H9 (cell line): Measurements from ENCODE around the gene LIAS. TPM values are rescaled to one million over a fixed set of nuclear protein-coding genes. Genes with fewer than 3 reads are reported as not detected.

Experiments
- DNase-seq: peaks from one replicate; pipeline ENCODE4 v3.0.0-alpha.2; 2017
- H2AFZ ChIP-seq: one replicate; pipeline ENCODE4 v1.6.1; 2013; ENCODE audit warnings: mild to moderate bottlenecking, low read length, control low read depth, moderate library complexity
- H2AK5ac ChIP-seq: 2 replicates; pipeline ENCODE4 v1.6.1; 2013; ENCODE audit warnings: low read length, control low read depth, mixed read lengths; ENCODE audit not compliant: insufficient read length
- H2BK120ac ChIP-seq: one replicate; pipeline ENCODE4 v1.6.1; 2013; ENCODE audit warnings: low read depth, mild to moderate bottlenecking, low read length, control low read depth, inconsistent platforms; ENCODE audit not compliant: poor library complexity, severe bottlenecking
- H2BK12ac ChIP-seq: 2 replicates; pipeline ENCODE4 v1.6.1; 2013; ENCODE audit warnings: low read length, control low read depth, mixed read lengths, low read depth; ENCODE audit not compliant: insufficient read length
- H2BK15ac ChIP-seq: 2 replicates; pipeline ENCODE4 v1.6.1; 2013; ENCODE audit warnings: low read depth, low read length, control low read depth
- H2BK20ac ChIP-seq: one replicate; pipeline ENCODE4 v1.6.1; 2013; ENCODE audit warnings: low read depth, mild to moderate bottlenecking, low read length, control low read depth, inconsistent platforms; ENCODE audit not compliant: poor library complexity, severe bottlenecking
- H2BK5ac ChIP-seq: 2 replicates; pipeline ENCODE4 v1.6.1; 2013; ENCODE audit warnings: low read length, control low read depth, mixed read lengths; ENCODE audit not compliant: insufficient read length
- H3K14ac ChIP-seq: 2 replicates; pipeline ENCODE4 v1.6.1; 2013; ENCODE audit warnings: low read length, control low read depth; ENCODE audit not compliant: insufficient read depth
- H3K18ac ChIP-seq: 2 replicates; pipeline ENCODE4 v1.6.1; 2013; ENCODE audit warnings: low read depth, mild to moderate bottlenecking, mixed read lengths, low read length, control low read depth; ENCODE audit not compliant: insufficient read length
- H3K23ac ChIP-seq: 2 replicates; pipeline ENCODE4 v1.6.1; 2013; ENCODE audit warnings: low read length, control low read depth, mixed read lengths, low read depth; ENCODE audit not compliant: insufficient read length
- H3K23me2 ChIP-seq: 2 replicates; pipeline ENCODE4 v1.6.1; 2013; ENCODE audit warnings: low read depth, mild to moderate bottlenecking, mixed read lengths, low read length, control low read depth; ENCODE audit not compliant: insufficient read length, poor library complexity, severe bottlenecking
- H3K27ac ChIP-seq: 2 replicates; pipeline ENCODE4 v1.5.1; 2013; ENCODE audit warnings: low read length, control low read depth, mixed read lengths, low read depth; ENCODE audit not compliant: insufficient read length
- H3K27me3 ChIP-seq: 2 replicates; pipeline ENCODE4 v1.6.1; 2013; ENCODE audit warnings: low read length, control low read depth, inconsistent platforms; ENCODE audit not compliant: insufficient read depth
- H3K4ac ChIP-seq: 2 replicates; pipeline ENCODE4 v1.6.1; 2013; ENCODE audit warnings: low read depth, mild to moderate bottlenecking, control low read depth, inconsistent platforms, low read length, moderate library complexity
- H3K4me1 ChIP-seq: 2 replicates; pipeline ENCODE4 v1.6.1; 2013; ENCODE audit warnings: low read length, control low read depth, inconsistent platforms; ENCODE audit not compliant: insufficient read depth
- H3K4me2 ChIP-seq: 2 replicates; pipeline ENCODE4 v1.6.1; 2013; ENCODE audit warnings: low read length, control low read depth, mixed read lengths; ENCODE audit not compliant: insufficient read length, insufficient read depth
- H3K56ac ChIP-seq: 2 replicates; pipeline ENCODE4 v1.6.1; 2013; ENCODE audit warnings: low read depth, mild to moderate bottlenecking, mixed read lengths, low read length, control low read depth; ENCODE audit not compliant: insufficient read length
- H3K79me1 ChIP-seq: 2 replicates; pipeline ENCODE4 v1.6.1; 2013; ENCODE audit warnings: low read depth, mild to moderate bottlenecking, moderate library complexity, low read length, control low read depth, inconsistent platforms; ENCODE audit not compliant: insufficient read depth, poor library complexity, severe bottlenecking
- H3K79me2 ChIP-seq: 2 replicates; pipeline ENCODE4 v1.6.1; 2013; ENCODE audit warnings: low read length, control low read depth, inconsistent platforms; ENCODE audit not compliant: insufficient read depth
- H3K9ac ChIP-seq: 2 replicates; pipeline ENCODE4 v1.6.1; 2013; ENCODE audit warnings: low read length, control low read depth, mixed read lengths; ENCODE audit not compliant: insufficient read length; ENCODE audit errors: extremely low read depth
- H3K9me3 ChIP-seq: one replicate; pipeline ENCODE4 v1.6.1; 2013; ENCODE audit warnings: low read depth, low read length, inconsistent platforms; ENCODE audit not compliant: control insufficient read depth
- H3T11ph ChIP-seq: one replicate; pipeline ENCODE4 v1.6.1; 2013; ENCODE audit warnings: mild to moderate bottlenecking, low read length, control low read depth, inconsistent platforms
- H4K20me1 ChIP-seq: one replicate; pipeline ENCODE4 v1.6.1; 2013; ENCODE audit not compliant: control insufficient read depth, insufficient read length, insufficient read depth
- H4K5ac ChIP-seq: 2 replicates; pipeline ENCODE4 v1.6.1; 2013; ENCODE audit warnings: low read depth, mild to moderate bottlenecking, mixed read lengths, low read length, control low read depth; ENCODE audit not compliant: insufficient read length
- H4K8ac ChIP-seq: replicated peaks from 2 replicates; pipeline ENCODE4 v1.6.1; 2013; ENCODE audit warnings: low read length, control low read depth, mixed read lengths, low read depth; ENCODE audit not compliant: insufficient read length
- H4K91ac ChIP-seq: 2 replicates; pipeline ENCODE4 v1.6.1; 2013; ENCODE audit warnings: low read depth, mild to moderate bottlenecking, moderate library complexity, mixed read lengths, low read length, control low read depth; ENCODE audit not compliant: insufficient read length
- H3K27ac Mint-ChIP-seq, 3 experiments: 2 replicates in 2 of 3; 3 replicates in 1 of 3; pipeline ENCODE4 v1.8.0; 2020 to 2021; ENCODE audit warnings: mixed read lengths in 3 of 3, mild to moderate bottlenecking in 1 of 3, moderate library complexity in 1 of 3
- H3K27me3 Mint-ChIP-seq: 2 replicates; pipeline ENCODE4 v1.8.0; 2021; ENCODE audit warnings: low read depth, mild to moderate bottlenecking, moderate library complexity, mixed read lengths
- H3K36me3 Mint-ChIP-seq, 3 experiments: 2 replicates in 2 of 3; 3 replicates in 1 of 3; pipeline ENCODE4 v1.8.0; 2020 to 2021; ENCODE audit warnings: low read depth in 3 of 3, mixed read lengths in 3 of 3; ENCODE audit not compliant: insufficient read depth in 1 of 3
- H3K4me1 Mint-ChIP-seq, 2 experiments: 2 replicates each; pipeline ENCODE4 v1.8.0; 2020; ENCODE audit warnings: mixed read lengths in 2 of 2
- H3K4me3 Mint-ChIP-seq, 2 experiments: 2 replicates in 1 of 2; 3 replicates in 1 of 2; pipeline ENCODE4 v1.8.0; 2020 to 2021; ENCODE audit warnings: mild to moderate bottlenecking in 2 of 2, mixed read lengths in 2 of 2, moderate library complexity in 1 of 2
- H3K9me3 Mint-ChIP-seq, 2 experiments: 2 replicates in 1 of 2; 3 replicates in 1 of 2; pipeline ENCODE4 v1.8.0; 2020; ENCODE audit warnings: mild to moderate bottlenecking in 2 of 2, mixed read lengths in 2 of 2, moderate library complexity in 1 of 2
- CTCF ChIP-seq: fragments of 200-600 bp; sonication (generic); conservative IDR thresholded peaks from 3 replicates; pipeline ENCODE4 v1.8.0; 2021; ENCODE audit warnings: antibody characterized with exemption, mild to moderate bottlenecking
- WGBS: extraction: QIAGEN DNeasy Blood & Tissue Kit; methylation state at CpG from one replicate; pipeline ENCODE4 v1.1.7; 2013; ENCODE audit warnings: missing lambda C conversion rate, low lambda C conversion rate, mixed read lengths; ENCODE audit not compliant: insufficient read length; ENCODE audit errors: extremely low coverage; 5-methylcytosine and 5-hydroxymethylcytosine counted together
- total RNA-seq: library from RNA; stranded (reverse); gene quantifications from 2 replicates; pipeline ENCODE4 v1.2.1, GENCODE V29; 2021

Gene LIAS
- total RNA-seq, 1 experiment from 2014 or later, result 18.5 TPM

- Histone ChIP-seq H3K14ac (no peak overlapping the region; the same call in 1 of the 2 replicates), H3K79me1 (no peaks in the 10 kb centered on the region), H3K4me1 (no peaks in the 10 kb centered on the region)
These were observed 22.2 kb downstream of the LIAS start for GRCh38 chr4:39480902-39481695.

More at GRCh38 chr4:39480902-39481695, 22.2 kb downstream of the LIAS start:
- H3K36me3 Mint-ChIP-seq, result peaks cover 5 to 17% (median 9%) of the 10 kb centered on the region in 3 experiments
- H2BK12ac ChIP-seq, result no peak overlapping the region
- H3K56ac ChIP-seq, result no peak overlapping the region
- no peaks in the 10 kb centered on the region for H3K27me3 ChIP-seq
- no peak overlapping the region for H3K23ac ChIP-seq
- H3K23me2 ChIP-seq, result no peaks in the 10 kb centered on the region
- no peak overlapping the region for H3K9ac ChIP-seq
- no peak overlapping the region for H2AFZ ChIP-seq
- H2BK20ac ChIP-seq, result no peak overlapping the region
- no peaks in the 10 kb centered on the region for H3K27me3 Mint-ChIP-seq
- no peaks in the 10 kb centered on the region for H3K4me1 Mint-ChIP-seq
- H3K27ac ChIP-seq, result no peak overlapping the region
- H3K27ac Mint-ChIP-seq, result no peak overlapping the region; a peak in 2 of 7 replicates
- H3T11ph ChIP-seq, result no peak overlapping the region
- H3K18ac ChIP-seq, result no peak overlapping the region
- H2BK15ac ChIP-seq, result no peak overlapping the region
- no peak overlapping the region for H4K5ac ChIP-seq
- H2BK120ac ChIP-seq, result no peak overlapping the region
- no peaks in the 10 kb centered on the region for H4K20me1 ChIP-seq
- no peak overlapping the region for H3K4me2 ChIP-seq
- H3K9me3 Mint-ChIP-seq, result peaks cover 7 to 8% of the 10 kb centered on the region in 2 experiments
- no peak overlapping the region for H4K8ac ChIP-seq
- H3K4ac ChIP-seq, result no peak overlapping the region
- H3K4me3 Mint-ChIP-seq, result no peak overlapping the region
- WGBS, result no CpG with 5 or more reads among the region's 21 CpGs
- no peak for TF ChIP-seq CTCF
- no peaks in the 10 kb centered on the region for H3K9me3 ChIP-seq
- no peak for DNase-seq
- H2BK5ac ChIP-seq, result no peak overlapping the region
- H3K79me2 ChIP-seq, result no peaks in the 10 kb centered on the region
- no peak overlapping the region for H4K91ac ChIP-seq
- no peak overlapping the region for H2AK5ac ChIP-seq
